ENCODE results near the gene WDR59.

WDR59 gene

GRCh38 chr16:74998481-74999218 lies 13.7 kb upstream of the WDR59 start, which contains the start of gene ZNRF1 (continued):
- TF ChIP-seq, protein P1, sequence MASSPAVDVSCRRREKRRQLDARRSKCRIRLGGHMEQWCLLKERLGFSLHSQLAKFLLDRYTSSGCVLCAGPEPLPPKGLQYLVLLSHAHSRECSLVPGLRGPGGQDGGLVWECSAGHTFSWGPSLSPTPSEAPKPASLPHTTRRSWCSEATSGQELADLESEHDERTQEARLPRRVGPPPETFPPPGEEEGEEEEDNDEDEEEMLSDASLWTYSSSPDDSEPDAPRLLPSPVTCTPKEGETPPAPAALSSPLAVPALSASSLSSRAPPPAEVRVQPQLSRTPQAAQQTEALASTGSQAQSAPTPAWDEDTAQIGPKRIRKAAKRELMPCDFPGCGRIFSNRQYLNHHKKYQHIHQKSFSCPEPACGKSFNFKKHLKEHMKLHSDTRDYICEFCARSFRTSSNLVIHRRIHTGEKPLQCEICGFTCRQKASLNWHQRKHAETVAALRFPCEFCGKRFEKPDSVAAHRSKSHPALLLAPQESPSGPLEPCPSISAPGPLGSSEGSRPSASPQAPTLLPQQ (tag by site-specific recombination; IDR thresholded peaks at IDR 0.05): no peak
- TF ChIP-seq ZNF501 (tag by site-specific recombination; IDR thresholded peaks at IDR 0.05) (no peak), KLF9 (tag by site-specific recombination; IDR thresholded peaks at IDR 0.05; ENCODE audit: low read depth) (0 out of 2 replicates have a peak, but pooled peaks have one; percentile 31), ZNF645 (tag by site-specific recombination; IDR thresholded peaks at IDR 0.05) (no peak), ZNF629 (tag by site-specific recombination; IDR thresholded peaks at IDR 0.05) (0 out of 2 replicates have a peak, but pooled peaks have one; percentile 26), MEIS1 (CRISPR knock-in tag; IDR thresholded peaks at IDR 0.05; ENCODE audit: borderline replicate concordance) (no peak), ZEB2 (tag by site-specific recombination; IDR thresholded peaks at IDR 0.05) (peak; percentile 45; the same call in 1 of the 2 replicates), ZNF354C (tag by site-specific recombination; IDR thresholded peaks at IDR 0.05; ENCODE audit: borderline replicate concordance, low read depth) (no peak), ZNF2 (tag by site-specific recombination; IDR thresholded peaks at IDR 0.05) (peak; percentile 66), ZNF23 (tag by site-specific recombination; IDR thresholded peaks at IDR 0.05; ENCODE audit: borderline replicate concordance) (no peak), TRIM28 (IDR thresholded peaks at IDR 0.05; ENCODE audit: borderline replicate concordance, low read length) (no peak), ZNF223 (tag by site-specific recombination; IDR thresholded peaks at IDR 0.05) (no peak), ZNF473 (tag by site-specific recombination; IDR thresholded peaks at IDR 0.05) (no peak), ZNF404 (tag by site-specific recombination; IDR thresholded peaks at IDR 0.05) (no peak), ZFHX2 (tag by site-specific recombination; conservative IDR thresholded peaks at IDR 0.05) (peak; percentile 87), ZNF585B (tag by site-specific recombination; IDR thresholded peaks at IDR 0.05) (no peak), ZNF626 (tag by site-specific recombination; IDR thresholded peaks at IDR 0.05) (no peak), ZBTB10 (tag by site-specific recombination; IDR thresholded peaks at IDR 0.05) (peak; percentile 71), ZNF155 (tag by site-specific recombination; IDR thresholded peaks at IDR 0.05) (no peak), REPIN1 (tag by site-specific recombination; IDR thresholded peaks at IDR 0.05; ENCODE audit: low read depth) (0 out of 2 replicates have a peak, but pooled peaks have one; percentile 24), YY1 (tag by site-specific recombination; IDR thresholded peaks at IDR 0.05) (no peak), GLI2 (tag by site-specific recombination; IDR thresholded peaks at IDR 0.05; ENCODE audit: borderline replicate concordance, low read depth) (no peak), FEZF1 (tag by site-specific recombination; IDR thresholded peaks at IDR 0.05) (no peak), ZNF239 (tag by site-specific recombination; IDR thresholded peaks at IDR 0.05) (no peak), ZNF214 (tag by site-specific recombination; IDR thresholded peaks at IDR 0.05; ENCODE audit: borderline replicate concordance) (no peak), SALL2 (tag by site-specific recombination; IDR thresholded peaks at IDR 0.05; ENCODE audit: borderline replicate concordance) (no peak), BCL6B (tag by site-specific recombination; IDR thresholded peaks at IDR 0.05) (no peak), ZNF571 (tag by site-specific recombination; IDR thresholded peaks at IDR 0.05) (no peak), ZNF24 (tag by site-specific recombination; IDR thresholded peaks at IDR 0.05) (no peak), ZBTB48 (tag by site-specific recombination; IDR thresholded peaks at IDR 0.05) (no peak)
- TF ChIP-seq, protein P2, sequence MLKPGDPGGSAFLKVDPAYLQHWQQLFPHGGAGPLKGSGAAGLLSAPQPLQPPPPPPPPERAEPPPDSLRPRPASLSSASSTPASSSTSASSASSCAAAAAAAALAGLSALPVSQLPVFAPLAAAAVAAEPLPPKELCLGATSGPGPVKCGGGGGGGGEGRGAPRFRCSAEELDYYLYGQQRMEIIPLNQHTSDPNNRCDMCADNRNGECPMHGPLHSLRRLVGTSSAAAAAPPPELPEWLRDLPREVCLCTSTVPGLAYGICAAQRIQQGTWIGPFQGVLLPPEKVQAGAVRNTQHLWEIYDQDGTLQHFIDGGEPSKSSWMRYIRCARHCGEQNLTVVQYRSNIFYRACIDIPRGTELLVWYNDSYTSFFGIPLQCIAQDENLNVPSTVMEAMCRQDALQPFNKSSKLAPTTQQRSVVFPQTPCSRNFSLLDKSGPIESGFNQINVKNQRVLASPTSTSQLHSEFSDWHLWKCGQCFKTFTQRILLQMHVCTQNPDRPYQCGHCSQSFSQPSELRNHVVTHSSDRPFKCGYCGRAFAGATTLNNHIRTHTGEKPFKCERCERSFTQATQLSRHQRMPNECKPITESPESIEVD (tag by site-specific recombination; IDR thresholded peaks at IDR 0.05): no peak
- TF ChIP-seq, protein P3, sequence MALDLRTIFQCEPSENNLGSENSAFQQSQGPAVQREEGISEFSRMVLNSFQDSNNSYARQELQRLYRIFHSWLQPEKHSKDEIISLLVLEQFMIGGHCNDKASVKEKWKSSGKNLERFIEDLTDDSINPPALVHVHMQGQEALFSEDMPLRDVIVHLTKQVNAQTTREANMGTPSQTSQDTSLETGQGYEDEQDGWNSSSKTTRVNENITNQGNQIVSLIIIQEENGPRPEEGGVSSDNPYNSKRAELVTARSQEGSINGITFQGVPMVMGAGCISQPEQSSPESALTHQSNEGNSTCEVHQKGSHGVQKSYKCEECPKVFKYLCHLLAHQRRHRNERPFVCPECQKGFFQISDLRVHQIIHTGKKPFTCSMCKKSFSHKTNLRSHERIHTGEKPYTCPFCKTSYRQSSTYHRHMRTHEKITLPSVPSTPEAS (tag by site-specific recombination; IDR thresholded peaks at IDR 0.05): no peak

Measured in HEK293 (cell line).